Left lobe of liver (tissue), 2 donors: ENCODE measurements around the gene HNRNPA2B1. TPM values are rescaled to one million over a fixed set of nuclear protein-coding genes. Genes with fewer than 3 reads are reported as not detected.
A peak's percentile ranks its signal among the peaks of the same experiment; 100 is the strongest.

Source experiments
- ATAC-seq: fragments of 200-7000 bp; cut with Tn5 transposase; one replicate; pipeline ENCODE4 v1.9.1; 2020; ENCODE audit warnings: mild to moderate bottlenecking, moderate library complexity
- DNase-seq: peaks from one replicate; pipeline ENCODE4 v3.0.0-alpha.2; 2020; ENCODE audit warnings: low spot score
- total RNA-seq: library from RNA; stranded (reverse); gene quantifications from one replicate; pipeline ENCODE4 v1.2.1, GENCODE V29; 2021
- donor health status: DM: no; HTN: no; CAD: no; lungs with moderate emphysema.
- donor health status: DM: no; HTN: yes; CAD: no.

The HNRNPA2B1 gene
- total RNA-seq: 161 TPM

- peak; percentile 73 for ATAC-seq
- DNase-seq: peak; percentile 98
Measured at GRCh38 chr7:26200444-26201246, at the start of gene HNRNPA2B1. Gene HNRNPA2B1, minus strand, starts transcription at chr7:26200746. Its CDS starts 169 bp downstream, at chr7:26200577.

- no peak for ATAC-seq
- DNase-seq: no peak
Measured at GRCh38 chr7:26250239-26250638, 49.7 kb upstream of the HNRNPA2B1 start.

DNA sequence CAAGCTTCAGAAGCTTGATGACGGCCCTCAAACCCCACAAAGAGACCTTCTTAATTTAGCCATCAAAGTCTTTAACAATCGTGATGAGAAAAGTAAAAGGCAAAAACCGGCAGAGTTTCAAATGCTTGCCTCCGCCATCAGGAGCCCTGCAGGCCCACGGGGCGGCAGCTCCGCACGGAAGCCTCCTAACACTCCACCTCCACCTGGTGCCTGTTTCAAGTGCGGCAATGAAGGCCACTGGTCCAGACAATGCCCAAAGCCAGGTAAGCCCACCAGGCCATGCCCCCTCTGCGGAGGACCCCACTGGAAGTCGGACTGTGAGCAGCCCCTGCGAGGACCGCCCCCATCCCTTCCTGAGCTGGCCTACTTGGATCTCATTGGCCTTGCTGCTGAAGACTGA lies 44.6 kb upstream of the HNRNPA2B1 start:
- ATAC-seq (no peak), DNase-seq (no peak)

GRCh38 chr7:26238032-26238431 lies 37.5 kb upstream of the HNRNPA2B1 start:
- DNase-seq: no peak
- no peak for ATAC-seq

- ATAC-seq: no peak
- DNase-seq: no peak
Measured at GRCh38 chr7:26237035-26237807, 36.7 kb upstream of the HNRNPA2B1 start.

- ATAC-seq (no peak), DNase-seq (no peak)
Measured at GRCh38 chr7:26233902-26234511, 33.5 kb upstream of the HNRNPA2B1 start.

DNA sequence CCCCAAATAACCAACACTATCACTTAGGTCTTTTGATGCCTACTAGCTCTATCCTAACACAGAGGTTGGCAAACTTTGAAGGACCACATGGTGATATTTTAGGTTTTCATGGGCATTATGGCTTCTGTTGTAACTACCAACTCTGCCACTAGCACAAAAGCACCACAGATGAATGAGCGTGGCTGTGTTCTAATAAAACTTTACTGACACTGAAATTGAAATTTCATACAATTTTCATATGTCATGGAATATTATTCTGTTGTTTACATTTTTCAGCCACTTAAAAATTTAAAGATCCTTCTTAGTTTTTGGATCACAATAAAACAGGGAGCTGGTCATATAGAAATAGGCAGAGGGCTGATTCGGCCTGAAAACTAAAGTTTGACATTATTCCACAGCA lies 27.4 kb upstream of the HNRNPA2B1 start:
- no peak for DNase-seq
- ATAC-seq: no peak

DNA sequence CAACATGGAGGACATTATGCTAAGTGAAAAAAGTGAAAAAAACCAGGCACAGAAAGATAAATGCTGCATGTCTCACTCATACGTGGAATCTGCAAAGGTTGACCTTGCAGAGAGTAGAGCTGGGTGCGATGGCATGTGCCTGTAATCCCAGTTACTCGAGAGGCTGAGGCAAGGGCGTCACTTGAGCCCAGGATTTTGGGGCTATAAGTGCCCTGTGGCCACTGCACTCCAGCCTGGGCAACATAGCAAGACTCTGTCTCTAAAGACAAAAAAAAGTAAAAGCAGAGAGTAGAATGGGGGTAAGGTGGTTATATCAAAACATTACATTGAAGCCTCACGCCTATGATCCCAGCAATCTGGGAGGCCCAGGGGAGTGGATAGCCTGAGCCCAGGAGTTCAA lies 23.8 kb upstream of the HNRNPA2B1 start:
- no peak for ATAC-seq
- DNase-seq: no peak

- ATAC-seq (peak; percentile 63), DNase-seq (no peak)
Measured at GRCh38 chr7:26216049-26216448, 15.5 kb upstream of the HNRNPA2B1 start.

- no peak for ATAC-seq
- no peak for DNase-seq
Measured at GRCh38 chr7:26213807-26214515, 13.4 kb upstream of the HNRNPA2B1 start.

- peak; percentile 60 for ATAC-seq
- no peak for DNase-seq
Measured at GRCh38 chr7:26212921-26213718, 12.6 kb upstream of the HNRNPA2B1 start.

DNA sequence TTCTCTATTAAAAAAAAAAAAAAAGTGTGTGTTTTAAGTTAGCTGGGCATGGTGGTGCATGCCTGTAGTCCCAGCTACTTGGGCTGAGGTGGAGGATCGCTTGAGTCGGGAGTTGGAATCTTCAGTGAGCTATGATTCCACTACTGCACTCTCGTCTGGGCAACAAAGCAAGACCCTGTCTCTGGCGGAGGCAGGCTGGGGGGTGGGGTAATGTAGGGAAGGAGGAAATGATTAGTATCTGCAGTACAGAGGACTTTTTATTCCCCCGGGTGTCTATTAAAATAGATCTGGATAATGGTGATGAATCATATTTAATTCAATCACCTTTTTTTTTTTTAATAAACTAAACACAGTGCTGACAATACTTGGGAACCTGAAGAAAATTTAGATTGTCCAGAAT lies 7.5 kb upstream of the HNRNPA2B1 start:
- no peak for DNase-seq
- ATAC-seq: no peak

GRCh38 chr7:26203016-26203415 lies 2.5 kb upstream of the HNRNPA2B1 start:
- no peak for ATAC-seq
- no peak for DNase-seq

GRCh38 chr7:26202019-26202990 lies 1.8 kb upstream of the HNRNPA2B1 start:
- peak; percentile 15 for ATAC-seq
- peak; percentile 73 for DNase-seq

GRCh38 chr7:26201247-26202018 lies 887 bp upstream of the HNRNPA2B1 start, which contains the start of gene CBX3:
Gene CBX3, plus strand, starts transcription at chr7:26201745. Its CDS starts 1,254 bp downstream, at chr7:26202999.
- peak; percentile 71 for ATAC-seq
- DNase-seq: peak; percentile 91

DNA sequence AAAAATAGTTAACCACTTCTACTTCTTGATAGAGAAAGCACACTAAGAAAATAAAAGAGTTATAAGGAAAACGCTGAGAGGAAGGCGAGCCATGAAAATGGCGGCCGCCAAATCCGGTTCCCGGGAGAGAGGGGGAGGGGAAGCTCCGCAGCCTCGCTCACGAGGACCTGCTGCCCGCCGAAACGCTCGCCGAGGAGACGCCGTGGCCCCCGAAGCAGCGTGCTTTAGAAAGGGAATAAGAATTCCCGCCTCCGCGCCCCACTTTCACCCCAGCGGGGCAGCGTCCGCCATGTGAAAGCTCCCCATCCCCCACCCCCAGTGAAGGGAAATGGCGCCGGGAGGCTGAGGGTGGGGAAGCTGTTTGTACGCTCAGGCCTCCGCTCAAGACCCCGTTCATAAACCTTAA lies 505 bp downstream of the HNRNPA2B1 start:
- DNase-seq: peak; percentile 82
- ATAC-seq: peak; percentile 41

DNA sequence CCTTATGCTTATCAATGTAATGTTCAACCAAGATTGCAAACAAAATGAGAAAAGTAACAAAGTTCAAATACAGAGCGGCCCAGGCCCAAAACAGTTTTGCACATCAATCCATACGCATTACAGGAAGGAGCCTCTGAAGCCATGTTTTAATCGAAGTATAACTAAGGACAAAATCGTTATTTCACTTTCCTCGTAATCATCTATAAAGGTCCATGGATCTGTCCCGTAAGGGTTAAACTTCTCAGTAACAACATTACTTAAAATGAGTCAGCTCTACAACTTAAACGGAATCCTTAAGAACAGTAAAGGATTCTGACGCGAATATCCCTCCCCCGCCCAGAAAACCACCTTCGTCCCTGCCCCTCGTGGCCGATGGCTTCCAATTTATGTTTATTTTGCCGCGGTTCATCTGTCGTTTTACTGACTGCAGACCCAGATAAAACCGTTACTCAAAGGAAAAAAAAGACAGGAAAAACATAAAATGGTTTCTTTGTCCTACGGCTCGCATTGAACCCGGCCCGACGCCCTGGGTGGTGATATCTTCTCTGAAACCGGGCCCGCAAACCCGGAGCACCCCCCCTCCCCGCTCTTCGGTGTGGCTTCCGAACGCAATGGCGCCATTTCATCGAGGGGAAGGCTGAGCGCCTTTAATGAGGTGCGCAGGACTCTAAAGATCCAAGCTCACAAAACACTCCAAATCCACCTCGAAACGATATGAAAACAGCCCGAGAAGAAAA lies 1.1 kb downstream of the HNRNPA2B1 start:
- no peak for ATAC-seq
- DNase-seq: peak; percentile 70
